Activated CD4-positive, alpha-beta T cell treated with anti-CD3 and anti-CD28 coated beads, Interleukin-2, amount 10 ng/mL, durations not matched to agents 7 days and 5 days (primary cell): ENCODE data around the gene DHH. TPM values are rescaled to one million over a fixed set of nuclear protein-coding genes. Genes with fewer than 3 reads are reported as not detected.
"Not testable (repeated sequence)": the region's sequence is repeated elsewhere in the genome, so short reads cannot be mapped to it uniquely, and the experiment has no call there.

Experiments
- CTCF ChIA-PET: fragments of 350-600 bp; sonication (Branson Sonifier 250); formaldehyde crosslinking; loops from one replicate; lab custom pipeline; 2021; ENCODE audit warnings: antibody characterized with exemption; lab: Charles Lee
- POLR2A ChIA-PET: fragments of 350-600 bp; sonication (Branson Sonifier 250); formaldehyde crosslinking; loops from one replicate; lab custom pipeline; 2021; ENCODE audit warnings: antibody characterized with exemption; lab: Charles Lee
- DNase-seq: peaks from one replicate; pipeline ENCODE4 v3.0.0-alpha.2; 2020
- H3K27ac Mint-ChIP-seq: one replicate; pipeline ENCODE4 v1.8.0; 2021; ENCODE audit warnings: mild to moderate bottlenecking, moderate library complexity, mixed read lengths
- H3K27me3 Mint-ChIP-seq: one replicate; pipeline ENCODE4 v1.8.0; 2021; ENCODE audit warnings: mixed read lengths
- H3K36me3 Mint-ChIP-seq: one replicate; pipeline ENCODE4 v1.8.0; 2021; ENCODE audit warnings: low read depth, mixed read lengths
- H3K4me1 Mint-ChIP-seq: one replicate; pipeline ENCODE4 v1.8.0; 2021; ENCODE audit warnings: mixed read lengths
- H3K4me3 Mint-ChIP-seq: one replicate; pipeline ENCODE4 v1.8.0; 2021; ENCODE audit warnings: mild to moderate bottlenecking, moderate library complexity, mixed read lengths
- H3K9me3 Mint-ChIP-seq: one replicate; pipeline ENCODE4 v1.8.0; 2021; ENCODE audit warnings: mixed read lengths
- total RNA-seq, 2 experiments: library from RNA; stranded (reverse); gene quantifications; one replicate each; pipeline ENCODE4 v1.2.3, GENCODE V29; 2021

DHH gene
- total RNA-seq, 2 experiments from 2014 or later: 0.12 TPM; not detected in 1

- DNase-seq: no peak
- H3K9me3 Mint-ChIP-seq: no peaks in the 10 kb centered on the region
- H3K36me3 Mint-ChIP-seq: peaks cover 47% of the 10 kb centered on the region
- peak overlapping the region; percentile 98 for H3K4me3 Mint-ChIP-seq
- peak overlapping the region; percentile 99 for H3K27ac Mint-ChIP-seq
- no peaks in the 10 kb centered on the region for H3K27me3 Mint-ChIP-seq
- CTCF ChIA-PET: interaction anchor here (0.7 to 3.1 kb wide), 19 partner anchors 11 to 86 kb away, joined by 3 to 37 read pairs (median 6); partner anchors contain the start of genes DHH, LMBR1L, RHEBL1 and TUBA1A
- peaks cover 52% of the 10 kb centered on the region for H3K4me1 Mint-ChIP-seq
- POLR2A ChIA-PET: interaction anchor here (0.6 to 2.1 kb wide), 3 partner anchors 19 to 135 kb away, joined by 3 to 9 read pairs (median 5); partner anchors contain the start of gene LMBR1L
Observed at GRCh38 chr12:49129332-49130150, 34.9 kb upstream of the DHH start.

DNA sequence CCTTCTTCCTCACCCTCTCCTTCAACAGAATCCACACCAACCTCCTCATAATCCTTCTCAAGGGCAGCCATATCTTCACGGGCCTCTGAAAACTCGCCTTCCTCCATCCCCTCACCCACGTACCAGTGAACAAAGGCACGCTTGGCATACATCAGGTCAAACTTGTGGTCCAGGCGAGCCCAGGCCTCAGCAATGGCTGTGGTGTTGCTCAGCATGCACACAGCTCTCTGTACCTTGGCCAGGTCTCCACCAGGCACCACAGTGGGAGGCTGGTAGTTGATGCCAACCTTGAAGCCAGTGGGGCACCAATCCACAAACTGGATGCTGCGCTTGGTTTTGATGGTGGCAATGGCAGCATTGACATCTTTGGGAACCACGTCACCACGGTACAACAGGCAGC is 33.4 kb upstream of the DHH start:
- DNase-seq, POLR2A ChIA-PET, H3K9me3 Mint-ChIP-seq, H3K27me3 Mint-ChIP-seq: not testable (repeated sequence)
- CTCF ChIA-PET: interaction anchor here (1.3 kb wide), 1 partner anchor 43 kb away, joined by 3 read pairs; no protein-coding TSS in a partner anchor
- H3K4me1 Mint-ChIP-seq: peaks cover 42% of the 10 kb centered on the region
- peak overlapping the region; percentile 45 for H3K4me3 Mint-ChIP-seq
- H3K36me3 Mint-ChIP-seq: peaks cover 45% of the 10 kb centered on the region
- peak overlapping the region; percentile 25 for H3K27ac Mint-ChIP-seq

- Mint-ChIP-seq H3K36me3 (peaks cover 45% of the 10 kb centered on the region), H3K27ac (peak overlapping the region; percentile 52), H3K9me3 (no peaks in the 10 kb centered on the region), H3K4me1 (peaks cover 33% of the 10 kb centered on the region), H3K4me3 (peak overlapping the region; percentile 45), H3K27me3 (no peaks in the 10 kb centered on the region)
- ChIA-PET POLR2A (interaction anchor here (0.7 kb wide), 1 partner anchor 73 kb away, joined by 3 read pairs; no protein-coding TSS in a partner anchor), CTCF (interaction anchor here (0.6 to 1.4 kb wide), 5 partner anchors 13 to 42 kb away, joined by 3 to 4 read pairs (median 3); partner anchors contain the start of gene LMBR1L)
- no peak for DNase-seq
Observed at GRCh38 chr12:49126852-49127763, 32.5 kb upstream of the DHH start.

- no peaks in the 10 kb centered on the region for H3K4me1 Mint-ChIP-seq
- no peak overlapping the region for H3K4me3 Mint-ChIP-seq
- no peak for DNase-seq
- CTCF ChIA-PET: no interaction called here
- no peak overlapping the region for H3K27ac Mint-ChIP-seq
- H3K9me3 Mint-ChIP-seq: no peaks in the 10 kb centered on the region
- H3K27me3 Mint-ChIP-seq: no peaks in the 10 kb centered on the region
- POLR2A ChIA-PET: no interaction called here
- no peaks in the 10 kb centered on the region for H3K36me3 Mint-ChIP-seq
Observed at GRCh38 chr12:49121047-49121696, 26.6 kb upstream of the DHH start.

GRCh38 chr12:49111206-49111605 is 16.6 kb upstream of the DHH start:
- ChIA-PET CTCF (interaction anchor here (0.6 to 7.3 kb wide), 14 partner anchors 8 to 168 kb away, joined by 3 to 47 read pairs (median 3); partner anchors contain the start of genes DHH and TUBA1B), POLR2A (interaction anchor here (0.6 to 2.8 kb wide), 3 partner anchors 19 to 124 kb away, joined by 3 to 9 read pairs (median 3); partner anchors contain the start of gene TUBA1B)
- Mint-ChIP-seq H3K4me3 (peak overlapping the region; percentile 96), H3K27me3 (no peaks in the 10 kb centered on the region), H3K36me3 (peaks cover 4% of the 10 kb centered on the region), H3K27ac (peak overlapping the region; percentile 94), H3K4me1 (peaks cover 25% of the 10 kb centered on the region), H3K9me3 (no peaks in the 10 kb centered on the region)
- DNase-seq: peak; percentile 29

DNA sequence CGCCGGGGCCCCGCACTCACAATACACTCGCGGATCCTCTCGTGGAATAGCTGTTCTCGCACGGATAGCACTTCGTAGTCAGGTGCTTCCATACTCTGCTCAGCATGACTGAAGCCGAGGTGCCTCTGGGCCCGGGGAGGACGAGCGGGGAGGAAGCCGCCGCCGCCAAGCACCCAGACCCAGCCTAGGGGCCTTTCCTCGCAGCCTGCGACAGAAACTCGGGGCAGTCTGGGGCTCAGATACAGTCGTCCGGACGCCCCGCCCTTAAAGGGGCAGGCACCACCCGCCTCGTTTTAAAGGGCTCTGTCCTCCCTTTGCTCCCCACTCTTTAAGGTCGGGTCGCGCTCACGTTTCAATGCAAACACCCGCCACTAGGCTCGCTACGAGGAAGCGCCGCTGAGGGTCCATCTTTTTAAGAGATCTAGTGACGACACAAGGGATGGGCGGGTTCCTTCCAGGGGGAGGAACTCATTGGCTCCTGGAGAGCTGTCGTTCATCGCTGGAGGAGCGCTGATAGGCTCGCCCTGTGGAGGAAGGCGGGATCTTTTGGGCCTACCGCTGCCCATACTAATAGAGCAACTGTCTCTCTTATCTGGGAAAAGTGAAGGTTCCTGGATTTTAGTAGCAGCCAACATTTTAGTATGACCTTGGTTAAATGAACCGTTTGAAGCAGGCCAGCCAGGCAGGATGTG is 16.0 kb upstream of the DHH start, which contains the start of gene LMBR1L:
Gene LMBR1L (minus strand): TSS at position 384 of the 692 bp plus-strand sequence. CDS start 292 bp downstream, at position 92.
- peaks cover 4% of the 10 kb centered on the region for H3K36me3 Mint-ChIP-seq
- H3K4me3 Mint-ChIP-seq: peak within 1 kb of the TSS; percentile 96
- no peaks in the 10 kb centered on the region for H3K9me3 Mint-ChIP-seq
- peak within 1 kb of the TSS; percentile 94 for H3K27ac Mint-ChIP-seq
- H3K27me3 Mint-ChIP-seq: no peaks in the 10 kb centered on the region
- CTCF ChIA-PET: interaction anchor here (0.6 to 7.3 kb wide), 19 partner anchors 9 to 169 kb away, joined by 3 to 47 read pairs (median 3); partner anchors contain the start of genes DHH and TUBA1B
- peak; percentile 99 for DNase-seq
- H3K4me1 Mint-ChIP-seq: peaks cover 25% of the 10 kb centered on the region
- POLR2A ChIA-PET: interaction anchor here (0.7 to 2.8 kb wide), 2 partner anchors 20 to 122 kb away, joined by 3 to 9 read pairs; partner anchors contain the start of gene TUBA1B

DNA sequence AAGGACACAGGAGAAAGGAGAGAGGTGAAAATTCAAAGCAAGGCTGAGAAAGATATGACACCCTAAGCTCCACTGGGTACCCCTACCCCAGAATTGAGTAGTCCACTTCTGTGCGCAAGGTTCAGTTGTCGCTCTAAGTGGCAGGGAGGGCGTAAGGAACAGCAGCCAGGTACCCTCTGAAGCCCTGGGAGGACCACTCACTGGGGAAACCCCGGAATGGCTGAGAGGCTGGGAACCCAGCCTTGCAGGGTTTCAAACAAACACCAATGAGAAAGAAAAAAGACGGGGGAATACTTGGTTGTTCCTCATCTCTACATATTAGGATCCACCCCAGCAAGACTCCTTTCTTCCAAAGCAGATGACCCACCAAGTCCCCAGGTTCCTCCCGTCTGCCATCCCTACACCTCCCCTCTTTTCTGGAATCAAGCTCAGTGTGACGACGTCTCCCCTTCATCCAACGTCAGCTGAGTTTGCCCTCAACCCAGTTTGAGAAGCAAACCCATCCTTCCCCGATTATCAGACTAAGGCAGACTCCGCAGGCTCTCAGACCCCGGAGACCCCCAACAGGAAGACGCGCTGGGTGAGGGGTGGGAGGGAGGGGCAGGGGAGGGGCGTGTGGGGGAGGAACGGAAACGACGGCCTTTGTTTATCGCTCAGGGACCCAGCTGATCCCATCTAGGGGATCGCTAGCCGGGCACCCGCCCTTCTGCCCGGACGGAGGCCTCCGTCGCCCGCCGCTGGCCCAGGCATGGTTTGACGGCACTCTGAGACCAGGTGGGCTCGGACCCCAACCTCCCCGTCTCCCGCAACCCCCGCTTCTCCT is 15.3 kb upstream of the DHH start:
- CTCF ChIA-PET: interaction anchor here (0.8 to 7.3 kb wide), 14 partner anchors 7 to 170 kb away, joined by 3 to 47 read pairs (median 6); partner anchors contain the start of genes DHH and TUBA1B
- POLR2A ChIA-PET: interaction anchor here (0.6 to 2.8 kb wide), 2 partner anchors 9 to 21 kb away, joined by 4 to 9 read pairs; partner anchors contain the start of gene TUBA1B
- H3K9me3 Mint-ChIP-seq: no peaks in the 10 kb centered on the region
- H3K27ac Mint-ChIP-seq: peak overlapping the region; percentile 94
- peak; percentile 28 for DNase-seq
- peaks cover 25% of the 10 kb centered on the region for H3K4me1 Mint-ChIP-seq
- H3K27me3 Mint-ChIP-seq: no peaks in the 10 kb centered on the region
- H3K36me3 Mint-ChIP-seq: peaks cover 6% of the 10 kb centered on the region
- peak overlapping the region; percentile 96 for H3K4me3 Mint-ChIP-seq

DNA sequence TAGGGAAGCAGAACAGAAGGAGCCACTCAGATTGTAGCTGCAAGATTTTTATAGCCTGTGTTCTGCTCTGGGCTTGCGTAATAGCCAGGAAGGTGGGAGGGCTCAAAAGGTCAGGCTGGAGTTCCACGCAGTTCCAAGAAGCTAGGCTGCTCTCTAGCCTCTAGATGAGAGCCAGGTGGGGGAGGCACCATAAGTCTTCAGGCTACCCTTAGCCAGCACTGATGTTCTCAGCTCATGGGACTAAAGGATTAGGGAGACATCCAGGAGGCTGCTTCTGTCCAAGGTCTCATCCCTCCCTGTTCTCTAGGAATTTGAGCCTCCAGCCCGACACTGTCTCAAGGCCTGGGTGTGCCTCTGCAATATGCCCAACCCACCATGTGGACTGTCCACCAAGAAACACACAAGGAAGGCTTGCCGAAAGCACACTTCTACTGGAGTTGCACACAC is 14.4 kb upstream of the DHH start:
- POLR2A ChIA-PET: interaction anchor here (1.0 to 2.8 kb wide), 2 partner anchors 9 to 22 kb away, joined by 8 to 9 read pairs; partner anchors contain the start of gene TUBA1B
- H3K27ac Mint-ChIP-seq: peak overlapping the region; percentile 94
- no peaks in the 10 kb centered on the region for H3K9me3 Mint-ChIP-seq
- DNase-seq: no peak
- CTCF ChIA-PET: interaction anchor here (0.9 to 7.3 kb wide), 8 partner anchors 8 to 69 kb away, joined by 3 to 47 read pairs (median 8); partner anchors contain the start of genes DHH and TUBA1B
- H3K4me3 Mint-ChIP-seq: peak overlapping the region; percentile 96
- no peaks in the 10 kb centered on the region for H3K27me3 Mint-ChIP-seq
- H3K36me3 Mint-ChIP-seq: peaks cover 9% of the 10 kb centered on the region
- H3K4me1 Mint-ChIP-seq: peaks cover 28% of the 10 kb centered on the region

GRCh38 chr12:49105504-49106084 is 11.0 kb upstream of the DHH start:
- no peak for DNase-seq
- peaks cover 24% of the 10 kb centered on the region for H3K36me3 Mint-ChIP-seq
- no peak overlapping the region for H3K4me3 Mint-ChIP-seq
- ChIA-PET POLR2A (interaction anchor here (0.8 kb wide), 1 partner anchor 19 kb away, joined by 3 read pairs; no protein-coding TSS in a partner anchor), CTCF (interaction anchor here (1.3 to 5.1 kb wide), 8 partner anchors 8 to 165 kb away, joined by 3 to 28 read pairs (median 6); partner anchors contain the start of gene DHH)
- H3K4me1 Mint-ChIP-seq: peaks cover 21% of the 10 kb centered on the region
- H3K9me3 Mint-ChIP-seq: no peaks in the 10 kb centered on the region
- H3K27ac Mint-ChIP-seq: no peak overlapping the region
- no peaks in the 10 kb centered on the region for H3K27me3 Mint-ChIP-seq

GRCh38 chr12:49104822-49105221 is 10.2 kb upstream of the DHH start:
- peaks cover 28% of the 10 kb centered on the region for H3K36me3 Mint-ChIP-seq
- DNase-seq: no peak
- no peak overlapping the region for H3K4me3 Mint-ChIP-seq
- CTCF ChIA-PET: interaction anchor here (0.6 to 5.1 kb wide), 10 partner anchors 8 to 421 kb away, joined by 3 to 28 read pairs (median 4); partner anchors contain the start of gene DHH
- H3K4me1 Mint-ChIP-seq: peaks cover 20% of the 10 kb centered on the region
- POLR2A ChIA-PET: interaction anchor here (0.8 kb wide), 1 partner anchor 20 kb away, joined by 3 read pairs; no protein-coding TSS in a partner anchor
- H3K27me3 Mint-ChIP-seq: no peaks in the 10 kb centered on the region
- H3K27ac Mint-ChIP-seq: no peak overlapping the region
- no peaks in the 10 kb centered on the region for H3K9me3 Mint-ChIP-seq
